ENCODE measurements around the gene FUZ.
"Not testable (repeated sequence)": the region's sequence is repeated elsewhere in the genome, so short reads cannot be mapped to it uniquely, and the experiment has no call there.

FUZ gene

GRCh38 chr19:49831592-49831991 lies 18.5 kb upstream of the FUZ start:
- no peak for DNase-seq

DNA sequence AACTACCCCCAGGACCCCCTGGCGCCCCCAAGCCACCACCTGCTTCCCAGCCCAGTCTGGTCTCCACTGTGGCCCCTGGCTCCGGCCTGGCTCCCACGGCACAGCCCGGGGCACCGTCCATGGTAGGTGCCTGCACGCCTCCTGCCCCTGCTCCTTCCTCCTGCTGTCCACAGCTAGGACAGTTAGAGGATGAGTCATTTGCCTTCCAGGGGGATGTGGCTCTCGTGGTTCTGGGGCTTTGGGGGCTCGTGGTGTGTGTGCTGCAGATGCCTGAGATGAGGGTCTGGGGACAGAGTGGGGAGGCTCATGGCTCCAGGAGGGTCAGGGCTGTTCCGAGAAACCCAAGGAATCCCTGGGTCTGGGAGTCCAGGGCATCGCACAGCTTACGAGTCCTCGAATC lies 17.7 kb upstream of the FUZ start:
- no peak for DNase-seq

GRCh38 chr19:49829721-49830120 lies 16.6 kb upstream of the FUZ start:
- no peak for DNase-seq

GRCh38 chr19:49829200-49829599 lies 16.1 kb upstream of the FUZ start:
- no peak for DNase-seq

DNA sequence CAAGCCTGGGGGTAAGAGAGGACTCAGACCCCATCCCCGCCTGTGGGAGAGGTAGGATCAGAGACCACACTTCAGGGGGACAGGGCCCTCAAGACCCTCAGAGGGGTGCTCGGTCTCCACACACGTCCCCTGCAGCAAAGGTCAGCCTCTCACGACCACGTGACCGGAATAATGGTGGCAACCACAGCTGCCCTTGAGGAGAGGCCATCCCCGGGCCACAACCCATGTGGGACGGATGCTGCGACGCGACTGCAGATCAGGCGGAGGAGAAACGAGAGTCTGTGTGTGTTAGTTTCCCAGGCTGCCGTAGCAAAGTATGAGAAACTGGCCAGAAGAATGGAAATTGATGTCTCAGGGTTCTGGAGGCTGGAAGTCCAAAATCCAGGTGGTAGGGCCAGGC lies 13.9 kb upstream of the FUZ start:
- DNase-seq = no peak

- DNase-seq = no peak
These were observed 11.6 kb upstream of the FUZ start for GRCh38 chr19:49824662-49825061.

DNA sequence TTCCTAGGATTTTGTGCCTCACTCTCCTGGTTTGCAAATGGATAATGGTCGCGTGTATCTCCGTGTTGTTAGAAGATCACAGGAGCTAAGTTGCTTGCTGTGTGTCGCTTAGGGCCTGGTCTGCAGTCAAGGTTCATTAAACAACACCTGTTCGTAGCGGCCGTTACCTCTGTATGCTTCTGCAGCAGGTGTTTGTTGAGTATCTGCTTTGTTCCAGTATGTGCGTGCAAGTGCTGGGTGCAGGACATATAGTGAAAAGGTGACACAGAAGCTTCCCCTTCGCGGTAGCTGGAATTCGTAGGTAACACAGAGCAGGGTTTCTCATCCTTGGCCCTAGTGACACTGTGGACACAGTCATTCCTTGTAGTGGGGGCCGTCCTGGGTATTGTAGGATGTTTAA lies 10.4 kb upstream of the FUZ start:
- DNase-seq = no peak

- DNase-seq = no peak
These were observed 7.0 kb upstream of the FUZ start for GRCh38 chr19:49820125-49820524.

DNA sequence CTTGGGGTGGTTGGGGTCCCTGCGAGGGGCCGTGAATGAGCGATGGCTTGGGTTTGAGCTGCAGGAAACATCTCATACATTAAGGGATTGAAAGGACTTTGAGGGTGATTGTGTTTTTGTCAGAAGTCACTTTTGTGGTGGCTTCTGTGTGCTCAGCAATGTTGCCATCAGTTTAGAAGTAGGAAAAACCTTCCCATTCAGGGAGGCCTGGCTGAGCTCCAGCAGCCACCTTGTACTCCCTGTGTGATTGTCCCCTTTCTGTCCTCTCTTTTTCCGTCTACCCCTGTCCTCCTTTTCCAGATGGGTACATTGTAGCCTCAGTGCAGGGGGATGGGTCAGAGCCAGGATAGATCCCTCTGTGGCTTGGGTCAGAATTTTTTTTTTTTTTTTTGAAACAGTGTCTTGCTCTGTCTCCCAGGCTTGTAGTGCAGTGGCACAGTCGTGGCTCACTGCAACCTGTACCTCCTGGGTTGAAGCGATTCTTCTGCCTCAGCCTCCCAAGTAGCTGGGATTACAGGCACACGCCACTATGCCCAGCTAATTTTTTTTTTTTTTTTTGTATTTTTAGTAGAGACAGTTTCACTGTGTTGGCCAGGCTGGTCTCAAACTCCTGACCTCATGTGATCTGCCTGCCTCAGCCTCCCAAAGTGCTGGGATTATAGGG lies 6.5 kb upstream of the FUZ start:
- DNase-seq = not testable (repeated sequence)

DNA sequence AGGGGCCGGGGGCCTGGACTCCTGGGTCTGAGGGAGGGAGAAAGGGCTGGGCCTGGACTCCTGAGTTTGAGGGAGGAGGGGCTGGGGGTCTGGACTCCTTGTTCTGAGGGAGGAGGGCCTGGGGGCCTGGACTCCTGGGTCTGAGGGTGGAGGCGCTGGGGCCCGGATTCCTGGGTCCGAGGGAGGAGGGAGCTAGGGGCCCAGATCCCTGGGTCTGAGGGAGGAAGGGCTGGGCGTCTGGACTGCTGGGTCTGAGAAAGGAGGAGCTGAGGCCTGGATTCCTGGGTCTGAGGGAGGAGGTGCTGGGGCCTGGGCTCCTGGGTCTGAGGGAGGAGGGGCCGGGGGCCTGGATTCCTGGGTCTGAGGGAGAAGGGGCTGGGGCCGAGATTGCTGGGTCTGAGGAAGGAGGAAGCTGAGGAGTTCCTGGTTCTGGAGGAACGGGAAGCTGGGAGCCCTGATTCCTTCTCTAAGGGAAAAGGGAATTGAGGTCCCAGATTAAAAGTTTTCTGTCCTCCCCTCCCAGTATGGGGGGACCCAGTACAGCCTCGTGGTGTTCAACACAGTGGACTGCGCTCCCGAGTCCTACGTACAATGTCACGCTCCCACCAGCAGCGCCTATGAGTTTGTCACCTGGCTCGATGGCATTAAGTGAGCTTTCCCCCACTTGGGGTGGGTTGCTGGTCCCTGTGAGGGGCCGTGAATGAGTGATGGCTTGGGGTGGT lies 5.7 kb upstream of the FUZ start:
- no peak for DNase-seq

- DNase-seq = peak; percentile 79
These were observed 5.0 kb upstream of the FUZ start, which contains the start of gene MED25 for GRCh38 chr19:49817964-49818648. MED25 (plus strand) TSS chr19:49818289; CDS start chr19:49818342, 53 bp downstream.

- DNase-seq = no peak
These were observed 3.5 kb upstream of the FUZ start for GRCh38 chr19:49816590-49816989.

- no peak for DNase-seq
These were observed 918 bp upstream of the FUZ start for GRCh38 chr19:49814010-49814409.

DNA sequence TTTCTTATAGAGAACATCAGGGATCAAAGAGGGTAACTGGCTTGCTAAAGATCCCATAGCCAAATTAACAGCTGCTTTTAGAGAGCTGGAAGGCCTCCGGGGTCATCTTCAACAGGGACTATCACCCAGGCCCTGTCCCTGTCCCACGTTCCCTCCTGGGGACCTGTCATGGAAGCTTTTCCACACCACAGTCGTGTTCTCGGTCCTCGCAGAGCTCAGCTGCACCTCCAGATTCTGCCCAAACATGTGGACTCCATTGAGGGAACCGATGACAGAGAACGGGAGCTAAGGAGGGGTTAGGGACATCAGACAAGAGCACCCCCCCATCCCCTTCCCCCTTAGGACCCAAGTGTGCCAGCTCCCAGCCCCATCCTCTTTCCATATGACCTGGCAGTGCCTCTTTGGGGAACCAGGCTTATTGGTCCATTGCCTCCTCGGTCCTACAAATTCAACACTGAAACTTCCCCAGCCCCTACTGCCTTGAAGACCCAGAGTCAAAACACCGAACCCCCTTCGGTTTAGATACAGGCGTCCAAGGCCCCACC lies 568 bp downstream of the FUZ start:
- DNase-seq = no peak

- no peak for DNase-seq
These were observed 1.8 kb downstream of the FUZ start for GRCh38 chr19:49811328-49811727.

DNA sequence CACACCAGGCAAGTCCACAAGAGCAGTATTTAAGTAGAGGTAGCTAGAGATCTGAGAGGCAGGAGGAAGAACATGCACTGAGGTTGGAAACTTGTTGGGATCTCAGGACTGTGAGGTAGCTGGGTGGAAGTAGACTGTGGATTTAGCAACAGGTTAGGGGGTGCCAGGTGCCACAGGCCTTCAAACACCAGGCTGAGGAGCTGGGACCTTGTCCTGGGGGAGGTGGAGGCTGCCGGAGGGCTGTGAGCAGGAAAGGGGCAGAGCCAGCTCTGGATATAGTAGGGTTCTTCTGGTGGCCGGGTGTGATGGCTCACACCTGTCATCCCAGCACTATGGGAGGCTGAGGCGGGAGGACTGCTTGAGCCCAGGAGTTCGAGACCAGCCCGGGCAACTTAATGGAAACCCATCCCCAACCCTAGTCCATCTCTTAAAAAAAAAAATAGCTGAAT lies 3.1 kb downstream of the FUZ start:
- DNase-seq = no peak

- DNase-seq = no peak
These were observed 3.7 kb downstream of the FUZ start for GRCh38 chr19:49809160-49809940.

GRCh38 chr19:49808711-49809159 lies 4.4 kb downstream of the FUZ start:
- DNase-seq = peak; percentile 78

DNA sequence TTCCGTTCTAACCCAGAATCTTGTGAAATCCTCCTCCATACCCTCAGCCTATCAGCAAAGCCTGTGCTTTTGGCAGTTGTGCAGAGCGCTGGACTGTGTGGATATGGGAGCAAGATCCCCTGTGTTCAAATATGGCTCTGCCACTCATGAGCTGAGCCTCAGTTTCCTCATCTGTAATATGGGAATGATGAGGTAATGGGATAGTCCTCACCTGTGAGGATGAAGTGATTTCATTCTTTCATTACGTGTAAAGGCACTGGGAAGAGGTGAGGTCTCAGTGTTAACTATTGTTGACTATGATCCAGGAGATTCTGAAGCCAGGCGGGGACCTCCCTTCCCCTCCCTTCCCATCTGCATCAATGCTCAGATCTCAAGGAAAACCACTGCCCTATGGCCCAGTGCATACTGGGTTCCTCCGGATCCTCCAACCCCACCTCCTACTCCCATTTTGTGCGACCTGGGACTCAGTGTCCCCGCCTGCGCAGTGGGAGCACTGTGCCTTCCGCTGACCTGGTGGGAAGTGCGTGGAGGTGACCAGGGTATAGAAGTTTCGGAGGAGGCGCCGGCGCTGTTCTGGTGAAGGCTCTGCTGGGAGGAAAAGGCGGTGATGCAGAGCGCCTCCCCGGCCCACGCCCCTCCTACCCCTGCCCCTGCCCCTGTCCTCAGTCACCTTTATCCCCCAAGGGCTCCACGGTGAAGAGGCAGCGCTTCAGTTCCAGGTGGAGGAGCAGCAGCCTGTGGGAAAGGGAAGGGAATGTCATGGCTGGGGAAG lies 5.0 kb downstream of the FUZ start:
- DNase-seq = no peak

DNA sequence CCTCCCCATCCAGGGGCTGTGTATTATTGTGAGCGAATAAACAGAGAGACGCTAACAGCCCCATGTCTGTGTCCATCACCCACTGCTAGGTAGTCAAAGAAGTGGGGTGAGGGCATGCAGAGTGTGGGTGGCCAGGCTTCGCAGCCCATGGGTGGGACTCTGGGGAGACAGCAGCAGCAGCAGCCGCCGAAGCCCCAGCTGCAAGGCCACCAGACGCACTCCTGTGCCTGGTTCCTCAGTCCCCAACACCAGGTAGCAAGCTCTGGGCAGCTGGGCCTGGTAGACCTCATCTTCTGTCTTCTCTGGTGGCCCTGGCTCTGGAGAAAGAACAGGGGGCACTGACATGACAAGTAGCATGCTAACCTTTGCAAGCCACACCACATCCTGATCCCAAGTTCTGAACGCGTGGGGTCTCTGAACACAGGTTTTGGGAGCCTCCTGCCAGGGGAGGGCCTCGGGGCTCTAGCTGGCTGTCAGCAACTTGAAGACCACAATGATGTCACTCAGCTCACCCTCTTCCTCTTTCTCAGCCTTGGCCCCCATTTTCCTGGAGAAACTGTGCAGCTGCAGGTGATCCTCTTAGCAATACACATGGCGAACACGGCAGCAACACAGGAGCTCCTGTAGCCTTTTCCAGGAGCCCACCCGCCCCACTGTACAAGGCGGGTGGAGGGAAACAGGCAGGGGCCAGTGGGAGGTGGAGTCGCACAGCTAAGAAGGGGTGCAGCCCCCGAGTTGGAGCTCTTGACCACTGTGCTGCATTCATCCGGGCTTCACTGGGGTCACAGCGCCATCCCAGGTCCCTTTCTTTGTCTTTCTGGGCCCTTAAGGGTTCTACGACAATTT lies 5.8 kb downstream of the FUZ start:
- DNase-seq = no peak

- no peak for DNase-seq
These were observed 6.5 kb downstream of the FUZ start for GRCh38 chr19:49806620-49806959.
